ENCODE measurements around the gene SLC9B2.

DNA sequence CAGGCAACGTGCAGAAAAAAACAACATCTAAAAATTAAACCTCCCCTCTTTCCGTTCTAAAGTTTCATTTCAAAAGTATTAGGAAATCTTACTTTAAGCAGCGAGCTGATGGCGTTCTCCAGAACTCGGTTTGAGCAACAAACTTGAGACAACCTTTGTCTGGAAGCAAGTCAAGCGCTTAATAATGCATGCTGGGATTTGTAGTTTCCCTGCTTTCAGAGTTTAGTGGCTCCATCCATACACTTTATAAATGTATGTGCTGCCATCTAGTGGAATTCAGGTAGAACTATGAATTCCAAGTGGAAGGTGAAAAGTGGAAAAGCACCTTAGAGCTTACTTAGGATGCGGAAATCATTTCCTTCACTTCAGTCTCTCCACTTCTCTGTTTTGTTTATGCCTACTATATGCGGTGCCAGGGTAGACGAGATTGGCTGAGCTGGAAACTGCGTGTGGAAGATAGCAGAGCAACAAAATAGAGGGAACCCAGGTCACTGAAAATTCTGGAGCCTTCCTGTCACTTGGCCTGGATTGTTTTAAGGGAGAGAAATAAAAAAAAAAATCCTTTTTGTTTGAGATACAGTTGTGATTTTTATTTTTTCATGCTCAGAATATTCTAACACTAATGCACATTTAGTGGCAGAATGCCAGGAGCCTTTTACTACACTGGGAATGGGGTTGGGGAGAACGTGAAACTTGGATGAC, 23.3 kb upstream of the SLC9B2 start, which contains the start of gene BDH2:
- TF ChIP-seq POLR2A (IDR thresholded peaks at IDR 0.05; ENCODE audit: low read length) (no peak), EHMT2 (IDR thresholded peaks at IDR 0.05; ENCODE audit: low read depth) (no peak), BHLHE40 (IDR thresholded peaks at IDR 0.05; ENCODE audit: low read depth, low read length) (no peak), SMC3 (IDR thresholded peaks at IDR 0.05) (peak; percentile 32; the same call in 2 of the 3 replicates), MYC (IDR thresholded peaks at IDR 0.05; ENCODE audit: borderline replicate concordance, low read length) (no peak), ZFP36 (IDR thresholded peaks at IDR 0.05; ENCODE audit: borderline replicate concordance, partially characterized antibody) (no peak)
- TF ChIP-seq, protein P1, sequence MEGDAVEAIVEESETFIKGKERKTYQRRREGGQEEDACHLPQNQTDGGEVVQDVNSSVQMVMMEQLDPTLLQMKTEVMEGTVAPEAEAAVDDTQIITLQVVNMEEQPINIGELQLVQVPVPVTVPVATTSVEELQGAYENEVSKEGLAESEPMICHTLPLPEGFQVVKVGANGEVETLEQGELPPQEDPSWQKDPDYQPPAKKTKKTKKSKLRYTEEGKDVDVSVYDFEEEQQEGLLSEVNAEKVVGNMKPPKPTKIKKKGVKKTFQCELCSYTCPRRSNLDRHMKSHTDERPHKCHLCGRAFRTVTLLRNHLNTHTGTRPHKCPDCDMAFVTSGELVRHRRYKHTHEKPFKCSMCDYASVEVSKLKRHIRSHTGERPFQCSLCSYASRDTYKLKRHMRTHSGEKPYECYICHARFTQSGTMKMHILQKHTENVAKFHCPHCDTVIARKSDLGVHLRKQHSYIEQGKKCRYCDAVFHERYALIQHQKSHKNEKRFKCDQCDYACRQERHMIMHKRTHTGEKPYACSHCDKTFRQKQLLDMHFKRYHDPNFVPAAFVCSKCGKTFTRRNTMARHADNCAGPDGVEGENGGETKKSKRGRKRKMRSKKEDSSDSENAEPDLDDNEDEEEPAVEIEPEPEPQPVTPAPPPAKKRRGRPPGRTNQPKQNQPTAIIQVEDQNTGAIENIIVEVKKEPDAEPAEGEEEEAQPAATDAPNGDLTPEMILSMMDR (IDR thresholded peaks at IDR 0.05): peak; percentile 61
